ENCODE measurements around the gene MCM9.
A peak's percentile ranks its signal among the peaks of the same experiment; 100 is the strongest.
"Not testable (repeated sequence)": the region's sequence is repeated elsewhere in the genome, so short reads cannot be mapped to it uniquely, and the experiment has no call there.

MCM9 gene

DNA sequence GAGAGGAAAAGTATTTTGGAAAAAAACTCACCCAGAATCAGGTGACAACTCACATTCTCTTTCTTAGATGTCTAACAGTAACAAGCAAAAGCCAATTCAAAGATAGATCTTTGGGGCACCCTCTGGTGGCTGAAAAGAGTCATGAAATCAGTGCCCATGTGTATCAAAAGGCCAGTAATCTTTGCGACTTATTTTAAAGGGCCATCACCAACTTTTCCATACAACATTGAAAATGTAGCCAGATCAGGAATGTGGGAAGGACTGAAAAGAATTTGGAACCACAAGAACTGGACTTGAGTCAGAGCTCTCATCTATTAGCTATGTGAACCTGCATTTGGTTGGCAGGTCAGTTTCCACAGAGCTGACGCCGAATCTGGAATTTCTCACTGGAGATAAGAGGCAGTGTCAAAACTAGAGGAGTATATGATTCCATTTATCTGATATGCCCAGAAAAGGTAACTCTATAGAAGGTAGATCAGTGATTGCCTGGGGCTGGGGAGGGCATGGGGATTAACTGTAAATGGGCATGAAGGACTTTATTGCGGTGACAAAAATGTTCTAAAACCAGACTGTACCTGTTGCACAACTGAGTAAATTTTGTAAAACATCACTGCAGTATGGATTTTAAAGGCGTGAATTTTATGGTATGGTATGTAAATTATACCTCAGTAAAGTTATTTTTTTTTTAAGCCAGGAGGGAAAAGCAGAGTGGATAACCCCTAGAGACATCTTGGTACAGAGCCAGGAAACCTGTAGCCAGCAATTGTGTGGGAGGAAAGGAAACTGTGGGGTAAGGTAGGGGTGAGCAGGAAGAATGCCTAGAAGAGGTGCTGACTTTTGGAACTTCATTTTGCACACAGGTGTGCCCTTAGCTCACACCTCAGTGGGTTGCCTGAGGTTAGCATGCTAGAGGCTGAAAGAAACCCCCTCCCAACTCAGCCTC lies 158.1 kb downstream of the MCM9 start:
- Mint-ChIP-seq H3K4me3 (no peak overlapping the region), H3K27ac (no peak overlapping the region), H3K27me3 (ENCODE audit: low read depth) (peaks cover 10% of the 10 kb centered on the region), H3K9me3 (no peaks in the 10 kb centered on the region), H3K36me3 (ENCODE audit: low read depth) (no peaks in the 10 kb centered on the region), H3K4me1 (ENCODE audit: low read depth) (peaks cover 15% of the 10 kb centered on the region)

DNA sequence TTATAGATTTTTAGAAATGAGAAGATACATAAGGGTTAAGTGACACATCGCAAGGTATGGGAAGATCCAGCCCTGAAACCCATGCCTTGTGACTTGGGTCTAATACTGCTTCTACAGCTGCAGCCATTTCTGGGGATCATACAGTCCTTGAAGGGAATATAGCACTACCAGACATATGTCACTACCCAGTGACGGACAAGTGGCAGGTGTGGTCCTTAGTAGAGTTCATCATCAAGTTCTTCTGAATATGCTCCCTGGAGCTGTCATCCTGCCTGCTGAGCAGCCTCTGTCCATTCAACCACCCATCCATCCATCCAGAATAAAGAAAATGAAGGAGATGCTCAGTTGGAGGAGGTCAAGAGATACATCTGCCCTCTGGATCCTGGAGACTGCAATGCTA lies 159.6 kb downstream of the MCM9 start:
- no peak overlapping the region for H3K27ac Mint-ChIP-seq
- H3K36me3 Mint-ChIP-seq (ENCODE audit: low read depth), result no peaks in the 10 kb centered on the region
- peaks cover 15% of the 10 kb centered on the region for H3K4me1 Mint-ChIP-seq (ENCODE audit: low read depth)
- H3K9me3 Mint-ChIP-seq, result no peaks in the 10 kb centered on the region
- peaks cover 5% of the 10 kb centered on the region for H3K27me3 Mint-ChIP-seq (ENCODE audit: low read depth)
- H3K4me3 Mint-ChIP-seq, result no peak overlapping the region

GRCh38 chr6:118774581-118774980 lies 160.4 kb downstream of the MCM9 start:
- Mint-ChIP-seq H3K4me1 (ENCODE audit: low read depth) (peaks cover 13% of the 10 kb centered on the region), H3K27me3 (ENCODE audit: low read depth) (no peaks in the 10 kb centered on the region), H3K36me3 (ENCODE audit: low read depth) (no peaks in the 10 kb centered on the region), H3K4me3 (no peak overlapping the region), H3K9me3 (no peaks in the 10 kb centered on the region), H3K27ac (no peak overlapping the region)

GRCh38 chr6:118772886-118773285 lies 162.1 kb downstream of the MCM9 start:
- Mint-ChIP-seq H3K4me3 (no peak overlapping the region), H3K9me3 (no peaks in the 10 kb centered on the region), H3K27ac (no peak overlapping the region), H3K36me3 (ENCODE audit: low read depth) (no peaks in the 10 kb centered on the region), H3K27me3 (ENCODE audit: low read depth) (no peaks in the 10 kb centered on the region), H3K4me1 (ENCODE audit: low read depth) (peaks cover 27% of the 10 kb centered on the region)

DNA sequence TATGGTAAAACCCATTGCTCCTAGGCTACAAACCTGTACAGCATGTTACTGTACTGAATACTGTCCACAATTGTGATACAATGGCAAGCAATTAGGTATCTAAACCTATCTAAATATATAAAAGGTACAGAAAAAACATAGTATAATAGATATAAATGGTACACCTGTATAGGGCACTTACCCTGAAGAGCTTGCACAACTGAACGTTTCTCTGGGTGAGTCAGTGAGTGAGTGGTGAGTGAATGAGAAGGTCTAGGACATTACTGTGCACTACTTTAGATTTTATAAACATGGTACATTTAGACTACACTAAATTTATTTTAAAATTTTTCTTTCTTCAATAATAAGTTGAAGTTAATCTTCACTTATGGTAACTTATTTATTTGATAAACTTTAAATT lies 163.7 kb downstream of the MCM9 start:
- peaks cover 14% of the 10 kb centered on the region for H3K4me1 Mint-ChIP-seq (ENCODE audit: low read depth)
- H3K36me3 Mint-ChIP-seq (ENCODE audit: low read depth), result no peaks in the 10 kb centered on the region
- H3K27me3 Mint-ChIP-seq (ENCODE audit: low read depth), result no peaks in the 10 kb centered on the region
- no peaks in the 10 kb centered on the region for H3K9me3 Mint-ChIP-seq
- H3K27ac Mint-ChIP-seq, result no peak overlapping the region
- H3K4me3 Mint-ChIP-seq, result no peak overlapping the region

GRCh38 chr6:118770835-118771234 lies 164.1 kb downstream of the MCM9 start:
- Mint-ChIP-seq H3K27me3 (ENCODE audit: low read depth) (no peaks in the 10 kb centered on the region), H3K36me3 (ENCODE audit: low read depth) (no peaks in the 10 kb centered on the region), H3K4me1 (ENCODE audit: low read depth) (peaks cover 14% of the 10 kb centered on the region), H3K9me3 (no peaks in the 10 kb centered on the region), H3K27ac (no peak overlapping the region), H3K4me3 (no peak overlapping the region)

DNA sequence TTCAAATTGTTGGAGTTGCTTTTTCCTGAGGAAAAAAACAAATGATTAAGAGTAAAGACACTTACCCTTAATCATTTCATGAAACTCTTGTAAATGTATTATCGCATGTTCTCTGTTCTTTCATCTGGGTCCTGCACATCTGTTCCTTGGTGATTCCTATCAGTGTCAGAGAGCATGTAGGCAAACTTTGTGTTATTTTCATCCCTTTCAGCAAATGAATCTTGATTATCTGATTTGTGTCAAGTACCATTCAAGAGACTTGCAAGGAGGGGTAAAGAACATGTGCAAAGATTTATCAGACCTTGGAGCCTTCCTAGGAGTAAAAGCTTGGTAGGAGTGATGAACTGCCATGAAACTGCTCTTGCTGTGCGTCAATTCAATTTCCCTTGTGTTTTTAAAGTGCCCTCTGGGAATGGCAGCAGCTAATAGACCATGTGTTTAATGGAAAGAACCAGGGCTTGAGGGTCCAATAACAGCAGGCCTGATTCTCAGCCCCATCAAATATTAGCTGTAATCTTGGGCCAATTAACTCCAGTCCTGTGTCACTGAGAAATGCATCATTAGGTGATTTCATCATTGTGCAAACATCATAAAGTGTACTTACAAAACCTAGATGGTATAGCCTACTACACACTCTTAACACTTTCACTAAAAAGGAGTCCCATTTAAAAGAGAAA lies 164.7 kb downstream of the MCM9 start:
- Mint-ChIP-seq H3K9me3 (no peaks in the 10 kb centered on the region), H3K4me1 (ENCODE audit: low read depth) (peaks cover 14% of the 10 kb centered on the region), H3K27ac (no peak overlapping the region), H3K4me3 (no peak overlapping the region), H3K27me3 (ENCODE audit: low read depth) (no peaks in the 10 kb centered on the region), H3K36me3 (ENCODE audit: low read depth) (no peaks in the 10 kb centered on the region)

GRCh38 chr6:118768904-118769325 lies 166.0 kb downstream of the MCM9 start:
- peaks cover 14% of the 10 kb centered on the region for H3K4me1 Mint-ChIP-seq (ENCODE audit: low read depth)
- H3K36me3 Mint-ChIP-seq (ENCODE audit: low read depth), result no peaks in the 10 kb centered on the region

GRCh38 chr6:118768441-118768840 lies 166.5 kb downstream of the MCM9 start:
- Mint-ChIP-seq H3K4me1 (ENCODE audit: low read depth) (peaks cover 14% of the 10 kb centered on the region), H3K4me3 (peak overlapping the region; percentile 13), H3K9me3 (no peaks in the 10 kb centered on the region), H3K36me3 (ENCODE audit: low read depth) (no peaks in the 10 kb centered on the region), H3K27me3 (ENCODE audit: low read depth) (no peaks in the 10 kb centered on the region), H3K27ac (peak overlapping the region; percentile 64)

More at GRCh38 chr6:118768904-118769325, 166.0 kb downstream of the MCM9 start:
- Mint-ChIP-seq H3K9me3 (no peaks in the 10 kb centered on the region), H3K4me3 (peak overlapping the region; percentile 13), H3K27ac (peak overlapping the region; percentile 64), H3K27me3 (ENCODE audit: low read depth) (no peaks in the 10 kb centered on the region)

DNA sequence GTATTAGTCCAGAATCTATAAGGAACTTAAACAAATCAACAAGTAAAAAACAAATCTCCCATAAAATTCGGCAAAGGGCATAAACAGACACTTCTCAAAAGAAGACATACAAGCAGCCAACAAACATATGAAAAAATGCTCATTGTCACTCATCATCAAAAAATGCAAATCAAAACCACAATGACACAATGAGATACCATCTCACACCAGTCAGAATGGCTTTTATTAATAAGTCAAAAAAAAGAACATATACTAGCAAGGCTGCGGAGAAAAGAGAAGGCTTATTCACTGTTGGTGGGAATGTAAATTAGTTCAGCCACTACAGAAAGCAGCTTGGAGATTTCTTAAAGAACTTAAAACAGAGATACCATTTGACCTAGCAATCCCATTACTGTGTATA lies 169.6 kb downstream of the MCM9 start:
- not testable (repeated sequence) for H3K36me3 Mint-ChIP-seq (ENCODE audit: low read depth); H3K4me3 Mint-ChIP-seq; H3K27ac Mint-ChIP-seq; H3K9me3 Mint-ChIP-seq; H3K27me3 Mint-ChIP-seq (ENCODE audit: low read depth)
- peaks cover 14% of the 10 kb centered on the region for H3K4me1 Mint-ChIP-seq (ENCODE audit: low read depth)

- no peak overlapping the region for H3K27ac Mint-ChIP-seq
- no peaks in the 10 kb centered on the region for H3K9me3 Mint-ChIP-seq
- H3K36me3 Mint-ChIP-seq (ENCODE audit: low read depth), result no peaks in the 10 kb centered on the region
Measured at GRCh38 chr6:118764766-118765165, 170.2 kb downstream of the MCM9 start.

More at GRCh38 chr6:118764766-118765165, 170.2 kb downstream of the MCM9 start:
- H3K27me3 Mint-ChIP-seq (ENCODE audit: low read depth), result no peaks in the 10 kb centered on the region
- H3K4me3 Mint-ChIP-seq, result no peak overlapping the region
- peaks cover 14% of the 10 kb centered on the region for H3K4me1 Mint-ChIP-seq (ENCODE audit: low read depth)
